ENCODE results near the gene ARL15.
"Not testable (repeated sequence)": the region's sequence is repeated elsewhere in the genome, so short reads cannot be mapped to it uniquely, and the experiment has no call there.

ARL15 gene

DNA sequence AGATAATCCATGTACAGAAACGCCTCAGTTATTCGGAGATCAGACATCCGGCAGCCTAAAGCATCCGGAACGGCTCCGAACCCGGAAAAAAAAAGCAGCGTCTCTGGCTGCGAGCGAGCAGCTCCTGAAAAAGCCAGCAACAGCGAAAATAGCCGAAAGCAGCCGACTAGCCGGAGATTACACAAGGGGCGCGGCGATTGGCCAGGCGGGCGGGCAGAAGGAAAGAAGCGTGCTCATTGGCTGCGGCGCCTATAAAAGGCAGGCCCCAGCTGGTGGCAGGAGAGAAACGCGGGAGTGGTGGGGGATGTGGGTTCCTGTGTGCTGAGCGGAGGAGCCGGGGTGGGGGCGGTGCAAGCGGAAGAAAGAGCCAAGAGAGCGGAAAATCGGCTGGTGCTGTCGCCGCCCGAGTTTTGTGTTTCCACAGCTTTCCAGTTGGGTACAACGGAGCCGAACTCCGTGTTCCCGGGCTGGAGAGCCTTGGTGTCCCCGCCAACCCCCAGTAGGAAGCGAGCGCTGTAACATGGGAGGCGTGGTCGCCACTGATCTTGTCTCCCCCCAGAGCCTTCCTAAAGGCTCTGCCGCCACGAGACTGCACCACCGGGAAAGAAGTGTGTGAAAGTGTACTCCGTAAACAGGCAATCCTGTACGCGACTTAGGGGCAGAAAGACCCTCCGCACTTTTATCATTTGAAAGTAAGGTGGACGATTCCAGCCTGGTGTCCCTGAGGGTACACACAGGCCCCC lies at the start of gene ARL15:
TSS of gene ARL15 (minus strand) at position 141 of the 743 bp plus-strand sequence.
- TF ChIP-seq EZH2 (IDR thresholded peaks at IDR 0.05; ENCODE audit: borderline replicate concordance, low read depth, low read length, severe bottlenecking): no peak
- TF ChIP-seq, protein P1, sequence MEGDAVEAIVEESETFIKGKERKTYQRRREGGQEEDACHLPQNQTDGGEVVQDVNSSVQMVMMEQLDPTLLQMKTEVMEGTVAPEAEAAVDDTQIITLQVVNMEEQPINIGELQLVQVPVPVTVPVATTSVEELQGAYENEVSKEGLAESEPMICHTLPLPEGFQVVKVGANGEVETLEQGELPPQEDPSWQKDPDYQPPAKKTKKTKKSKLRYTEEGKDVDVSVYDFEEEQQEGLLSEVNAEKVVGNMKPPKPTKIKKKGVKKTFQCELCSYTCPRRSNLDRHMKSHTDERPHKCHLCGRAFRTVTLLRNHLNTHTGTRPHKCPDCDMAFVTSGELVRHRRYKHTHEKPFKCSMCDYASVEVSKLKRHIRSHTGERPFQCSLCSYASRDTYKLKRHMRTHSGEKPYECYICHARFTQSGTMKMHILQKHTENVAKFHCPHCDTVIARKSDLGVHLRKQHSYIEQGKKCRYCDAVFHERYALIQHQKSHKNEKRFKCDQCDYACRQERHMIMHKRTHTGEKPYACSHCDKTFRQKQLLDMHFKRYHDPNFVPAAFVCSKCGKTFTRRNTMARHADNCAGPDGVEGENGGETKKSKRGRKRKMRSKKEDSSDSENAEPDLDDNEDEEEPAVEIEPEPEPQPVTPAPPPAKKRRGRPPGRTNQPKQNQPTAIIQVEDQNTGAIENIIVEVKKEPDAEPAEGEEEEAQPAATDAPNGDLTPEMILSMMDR (IDR thresholded peaks at IDR 0.05; ENCODE audit: borderline replicate concordance, extremely low read depth, low read length, poor library complexity, severe bottlenecking): no peak
- DNase-seq: peak; percentile 98
- Histone ChIP-seq H3K4me3 (ENCODE audit: low read depth in 1 of 2, low read length in 2 of 2) (peak within 1 kb of the TSS; percentile 58 to 80; a peak in 3 of 4 replicates), H3K27ac (ENCODE audit: low read length) (peak within 1 kb of the TSS; percentile 85), H3K9ac (ENCODE audit: low read depth, low read length) (peak within 1 kb of the TSS; percentile 79), H3K4me2 (ENCODE audit: insufficient read depth, low read length) (peak within 1 kb of the TSS; percentile 67), H3K9me3 (ENCODE audit: insufficient read depth, low read length, severe bottlenecking) (no peaks in the 10 kb centered on the region), H3K27me3 (ENCODE audit: insufficient read depth, low read length, poor library complexity) (no peaks in the 10 kb centered on the region), H2AFZ (ENCODE audit: low read depth, low read length) (peak within 1 kb of the TSS; percentile 96), H3K36me3 (ENCODE audit: insufficient read depth, low read length) (no peaks in the 10 kb centered on the region), H3K4me1 (ENCODE audit: insufficient read depth, low read length) (peaks cover 33% of the 10 kb centered on the region), H4K20me1 (ENCODE audit: insufficient read depth, low read length) (no peaks in the 10 kb centered on the region), H3K79me2 (ENCODE audit: insufficient read depth, low read length) (peaks cover 26% of the 10 kb centered on the region)
- peak; percentile 90 for ATAC-seq (ENCODE audit: insufficient read depth, low read depth)

DNA sequence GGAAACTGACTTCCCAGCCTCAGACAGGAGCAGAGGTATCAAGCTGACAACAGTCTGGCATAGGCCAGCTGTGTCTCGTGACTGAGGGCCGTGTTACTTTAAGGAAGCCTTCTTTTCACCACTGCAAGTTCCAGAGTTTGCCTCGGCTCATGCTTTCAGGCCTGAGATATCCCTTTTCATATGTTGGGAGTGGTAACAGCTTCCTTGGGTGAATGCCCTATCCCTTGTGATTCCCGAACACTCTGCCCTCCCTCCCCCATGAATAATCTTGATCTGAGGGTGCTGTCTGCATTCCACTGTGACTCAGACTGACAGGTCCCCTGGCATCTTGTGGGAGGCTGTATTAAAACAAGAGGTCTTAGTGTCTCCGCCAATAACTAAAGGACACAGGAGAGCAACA lies 49.7 kb upstream of the ARL15 start:
- Histone ChIP-seq H3K27me3 (ENCODE audit: insufficient read depth, low read length, poor library complexity) (peaks cover 3% of the 10 kb centered on the region), H2AFZ (ENCODE audit: low read depth, low read length) (no peak overlapping the region), H3K4me2 (ENCODE audit: insufficient read depth, low read length) (no peak overlapping the region), H3K36me3 (ENCODE audit: insufficient read depth, low read length) (no peaks in the 10 kb centered on the region), H4K20me1 (ENCODE audit: insufficient read depth, low read length) (no peaks in the 10 kb centered on the region), H3K9me3 (ENCODE audit: insufficient read depth, low read length, severe bottlenecking) (no peaks in the 10 kb centered on the region), H3K4me1 (ENCODE audit: insufficient read depth, low read length) (no peaks in the 10 kb centered on the region), H3K79me2 (ENCODE audit: insufficient read depth, low read length) (no peaks in the 10 kb centered on the region), H3K4me3 (ENCODE audit: low read depth in 1 of 2, low read length in 2 of 2) (no peak overlapping the region), H3K27ac (ENCODE audit: low read length) (no peak overlapping the region), H3K9ac (ENCODE audit: low read depth, low read length) (no peak overlapping the region)
- TF ChIP-seq, protein P1 (IDR thresholded peaks at IDR 0.05; ENCODE audit: borderline replicate concordance, extremely low read depth, low read length, poor library complexity, severe bottlenecking): no peak
- no peak for TF ChIP-seq EZH2 (IDR thresholded peaks at IDR 0.05; ENCODE audit: borderline replicate concordance, low read depth, low read length, severe bottlenecking)
- DNase-seq (no peak), ATAC-seq (ENCODE audit: insufficient read depth, low read depth) (no peak)

- TF ChIP-seq, protein P1 (IDR thresholded peaks at IDR 0.05; ENCODE audit: borderline replicate concordance, extremely low read depth, low read length, poor library complexity, severe bottlenecking): no peak
- no peak for TF ChIP-seq EZH2 (IDR thresholded peaks at IDR 0.05; ENCODE audit: borderline replicate concordance, low read depth, low read length, severe bottlenecking)
- Histone ChIP-seq H3K4me3 (ENCODE audit: low read depth in 1 of 2, low read length in 2 of 2) (no peak overlapping the region), H3K9ac (ENCODE audit: low read depth, low read length) (no peak overlapping the region), H3K9me3 (ENCODE audit: insufficient read depth, low read length, severe bottlenecking) (peaks cover 14% of the 10 kb centered on the region), H3K27ac (ENCODE audit: low read length) (no peak overlapping the region), H3K4me2 (ENCODE audit: insufficient read depth, low read length) (no peak overlapping the region), H2AFZ (ENCODE audit: low read depth, low read length) (no peak overlapping the region), H3K27me3 (ENCODE audit: insufficient read depth, low read length, poor library complexity) (peaks cover 3% of the 10 kb centered on the region), H4K20me1 (ENCODE audit: insufficient read depth, low read length) (no peaks in the 10 kb centered on the region), H3K36me3 (ENCODE audit: insufficient read depth, low read length) (no peaks in the 10 kb centered on the region), H3K79me2 (ENCODE audit: insufficient read depth, low read length) (no peaks in the 10 kb centered on the region), H3K4me1 (ENCODE audit: insufficient read depth, low read length) (no peaks in the 10 kb centered on the region)
- no peak for DNase-seq
- no peak for ATAC-seq (ENCODE audit: insufficient read depth, low read depth)
These were observed 47.2 kb upstream of the ARL15 start for GRCh38 chr5:54357408-54358058.

DNA sequence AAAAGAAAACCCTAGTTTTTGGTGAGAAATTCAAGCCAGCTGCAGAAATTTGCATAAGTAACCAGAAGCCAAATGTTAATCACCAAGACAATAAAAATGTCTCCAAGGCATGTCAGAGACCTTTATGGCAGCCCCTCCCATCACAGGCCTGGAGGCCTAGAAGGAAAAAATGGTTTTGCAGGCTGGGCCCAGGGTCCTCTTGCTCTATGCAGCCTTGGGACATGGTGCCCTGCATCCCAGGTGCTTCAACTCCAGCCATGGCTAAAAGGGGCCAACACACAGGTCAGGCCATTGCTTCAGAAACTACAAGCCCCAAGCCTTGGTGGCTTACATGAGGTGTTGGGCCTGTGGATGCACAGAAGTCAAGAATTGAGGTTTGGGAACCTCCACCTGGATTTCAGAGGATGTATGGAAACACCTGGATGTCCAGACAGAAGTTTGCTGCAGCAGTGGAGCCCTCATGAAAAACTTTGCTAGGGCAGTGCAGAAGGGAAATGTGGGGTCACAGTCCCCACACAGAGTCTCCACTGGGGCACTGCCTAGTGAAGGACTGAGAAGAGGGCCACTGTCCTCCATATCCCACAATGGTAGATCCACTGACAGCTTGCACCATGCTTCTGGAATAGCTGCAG lies 43.7 kb upstream of the ARL15 start:
- DNase-seq; H3K36me3 ChIP-seq (ENCODE audit: insufficient read depth, low read length); H3K4me3 ChIP-seq (ENCODE audit: low read depth in 1 of 2, low read length in 2 of 2); H4K20me1 ChIP-seq (ENCODE audit: insufficient read depth, low read length); ATAC-seq (ENCODE audit: insufficient read depth, low read depth); H3K79me2 ChIP-seq (ENCODE audit: insufficient read depth, low read length); H3K27me3 ChIP-seq (ENCODE audit: insufficient read depth, low read length, poor library complexity); H3K27ac ChIP-seq (ENCODE audit: low read length); H3K4me1 ChIP-seq (ENCODE audit: insufficient read depth, low read length); H3K4me2 ChIP-seq (ENCODE audit: insufficient read depth, low read length); H2AFZ ChIP-seq (ENCODE audit: low read depth, low read length); H3K9ac ChIP-seq (ENCODE audit: low read depth, low read length): not testable (repeated sequence)
- H3K9me3 ChIP-seq (ENCODE audit: insufficient read depth, low read length, severe bottlenecking): peaks cover 14% of the 10 kb centered on the region

GRCh38 chr5:54352580-54352979 lies 42.2 kb upstream of the ARL15 start:
- peaks cover 15% of the 10 kb centered on the region for H3K9me3 ChIP-seq (ENCODE audit: insufficient read depth, low read length, severe bottlenecking)
- not testable (repeated sequence) for H3K4me2 ChIP-seq (ENCODE audit: insufficient read depth, low read length); H2AFZ ChIP-seq (ENCODE audit: low read depth, low read length); H3K36me3 ChIP-seq (ENCODE audit: insufficient read depth, low read length); H3K79me2 ChIP-seq (ENCODE audit: insufficient read depth, low read length); ATAC-seq (ENCODE audit: insufficient read depth, low read depth); H4K20me1 ChIP-seq (ENCODE audit: insufficient read depth, low read length); DNase-seq; H3K27ac ChIP-seq (ENCODE audit: low read length); H3K4me1 ChIP-seq (ENCODE audit: insufficient read depth, low read length); H3K4me3 ChIP-seq (ENCODE audit: low read depth in 1 of 2, low read length in 2 of 2); H3K27me3 ChIP-seq (ENCODE audit: insufficient read depth, low read length, poor library complexity); H3K9ac ChIP-seq (ENCODE audit: low read depth, low read length)
